Measurements from ENCODE around the gene INTS11. TPM values are rescaled to one million over a fixed set of nuclear protein-coding genes. Genes with fewer than 3 reads are reported as not detected.

The INTS11 gene
- total and polyA plus RNA-seq, 2 of the 13 experiments (the other 11 are each of a cell fraction or from before 2014, with no cell fraction given) = 52.8 to 94.8 TPM

- TF ChIP-seq, protein P1, sequence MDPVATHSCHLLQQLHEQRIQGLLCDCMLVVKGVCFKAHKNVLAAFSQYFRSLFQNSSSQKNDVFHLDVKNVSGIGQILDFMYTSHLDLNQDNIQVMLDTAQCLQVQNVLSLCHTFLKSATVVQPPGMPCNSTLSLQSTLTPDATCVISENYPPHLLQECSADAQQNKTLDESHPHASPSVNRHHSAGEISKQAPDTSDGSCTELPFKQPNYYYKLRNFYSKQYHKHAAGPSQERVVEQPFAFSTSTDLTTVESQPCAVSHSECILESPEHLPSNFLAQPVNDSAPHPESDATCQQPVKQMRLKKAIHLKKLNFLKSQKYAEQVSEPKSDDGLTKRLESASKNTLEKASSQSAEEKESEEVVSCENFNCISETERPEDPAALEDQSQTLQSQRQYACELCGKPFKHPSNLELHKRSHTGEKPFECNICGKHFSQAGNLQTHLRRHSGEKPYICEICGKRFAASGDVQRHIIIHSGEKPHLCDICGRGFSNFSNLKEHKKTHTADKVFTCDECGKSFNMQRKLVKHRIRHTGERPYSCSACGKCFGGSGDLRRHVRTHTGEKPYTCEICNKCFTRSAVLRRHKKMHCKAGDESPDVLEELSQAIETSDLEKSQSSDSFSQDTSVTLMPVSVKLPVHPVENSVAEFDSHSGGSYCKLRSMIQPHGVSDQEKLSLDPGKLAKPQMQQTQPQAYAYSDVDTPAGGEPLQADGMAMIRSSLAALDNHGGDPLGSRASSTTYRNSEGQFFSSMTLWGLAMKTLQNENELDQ (CRISPR knock-in tag; IDR thresholded peaks at IDR 0.05; ENCODE audit: borderline replicate concordance) = no peak
- TF ChIP-seq ZBTB26 (CRISPR knock-in tag; IDR thresholded peaks at IDR 0.05; ENCODE audit: borderline replicate concordance) (no peak), HOXA5 (CRISPR knock-in tag; IDR thresholded peaks at IDR 0.05) (peak; percentile 43; the same call in 1 of the 2 replicates), ZBTB3 (CRISPR knock-in tag; IDR thresholded peaks at IDR 0.05; ENCODE audit: borderline replicate concordance, low read depth) (0 out of 2 replicates have a peak, but pooled peaks have one; percentile 16), ZC3H13 (CRISPR knock-in tag; IDR thresholded peaks at IDR 0.05) (no peak), ZSCAN5A (CRISPR knock-in tag; IDR thresholded peaks at IDR 0.05; ENCODE audit: borderline replicate concordance) (peak; percentile 82; the same call in 1 of the 2 replicates), MYC (CRISPR knock-in tag; IDR thresholded peaks at IDR 0.05; ENCODE audit: borderline replicate concordance) (peak; percentile 79), CSRNP1 (CRISPR knock-in tag; IDR thresholded peaks at IDR 0.05) (peak; percentile 84; the same call in 1 of the 2 replicates), DMAP1 (CRISPR knock-in tag; IDR thresholded peaks at IDR 0.05) (0 out of 2 replicates have a peak, but pooled peaks have one; percentile 34), KLF15 (CRISPR knock-in tag; IDR thresholded peaks at IDR 0.05; ENCODE audit: borderline replicate concordance) (no peak), REST (IDR thresholded peaks at IDR 0.05; ENCODE audit: borderline replicate concordance in 1 of 2, low read depth in 1 of 2, low read length in 2 of 2) (no peak; a peak in 1 of 4 replicates), SNAPC2 (CRISPR knock-in tag; IDR thresholded peaks at IDR 0.05) (peak; percentile 48; the same call in 1 of the 2 replicates), ASH2L (IDR thresholded peaks at IDR 0.05; ENCODE audit: insufficient read length, low read depth, low read length) (peak; percentile 72)
- TF ChIP-seq, protein P2, sequence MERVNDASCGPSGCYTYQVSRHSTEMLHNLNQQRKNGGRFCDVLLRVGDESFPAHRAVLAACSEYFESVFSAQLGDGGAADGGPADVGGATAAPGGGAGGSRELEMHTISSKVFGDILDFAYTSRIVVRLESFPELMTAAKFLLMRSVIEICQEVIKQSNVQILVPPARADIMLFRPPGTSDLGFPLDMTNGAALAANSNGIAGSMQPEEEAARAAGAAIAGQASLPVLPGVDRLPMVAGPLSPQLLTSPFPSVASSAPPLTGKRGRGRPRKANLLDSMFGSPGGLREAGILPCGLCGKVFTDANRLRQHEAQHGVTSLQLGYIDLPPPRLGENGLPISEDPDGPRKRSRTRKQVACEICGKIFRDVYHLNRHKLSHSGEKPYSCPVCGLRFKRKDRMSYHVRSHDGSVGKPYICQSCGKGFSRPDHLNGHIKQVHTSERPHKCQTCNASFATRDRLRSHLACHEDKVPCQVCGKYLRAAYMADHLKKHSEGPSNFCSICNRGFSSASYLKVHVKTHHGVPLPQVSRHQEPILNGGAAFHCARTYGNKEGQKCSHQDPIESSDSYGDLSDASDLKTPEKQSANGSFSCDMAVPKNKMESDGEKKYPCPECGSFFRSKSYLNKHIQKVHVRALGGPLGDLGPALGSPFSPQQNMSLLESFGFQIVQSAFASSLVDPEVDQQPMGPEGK (CRISPR knock-in tag; IDR thresholded peaks at IDR 0.05) = peak; percentile 42; the same call in 1 of the 2 replicates
Measured at GRCh38 chr1:1273512-1274298, 50.8 kb downstream of the INTS11 start, which contains the start of gene UBE2J2 (continued).
